Parathyroid adenoma (tissue), 2 donors: Measurements from ENCODE around the gene ATE1.
"Not testable (repeated sequence)": the region's sequence is repeated elsewhere in the genome, so short reads cannot be mapped to it uniquely, and the experiment has no call there.

Experiments used
- H2AFZ ChIP-seq: fragments of 300-600 bp; sonication (generic); one replicate; pipeline ENCODE4 v1.7.0; 2017; ENCODE audit warnings: antibody characterized with exemption, mild to moderate bottlenecking
- H3K27ac ChIP-seq: fragments of 300-600 bp; sonication (generic); one replicate; pipeline ENCODE4 v1.7.0; 2017
- H3K27me3 ChIP-seq: fragments of 300-600 bp; sonication (generic); one replicate; pipeline ENCODE4 v1.7.0; 2017; ENCODE audit warnings: low read length; ENCODE audit not compliant: control insufficient read depth, insufficient read depth
- H3K36me3 ChIP-seq: fragments of 300-600 bp; sonication (generic); one replicate; pipeline ENCODE4 v1.7.0; 2017; ENCODE audit warnings: low read length; ENCODE audit not compliant: control insufficient read depth, insufficient read depth
- H3K4me1 ChIP-seq: fragments of 300-600 bp; sonication (generic); one replicate; pipeline ENCODE4 v1.7.0; 2017; ENCODE audit warnings: control low read depth
- H3K4me2 ChIP-seq: fragments of 300-600 bp; sonication (generic); one replicate; pipeline ENCODE4 v1.7.0; 2017; ENCODE audit warnings: low read length
- H3K4me3 ChIP-seq: fragments of 300-600 bp; sonication (generic); one replicate; pipeline ENCODE4 v1.7.0; 2017; ENCODE audit warnings: low read depth, low read length
- H3K79me2 ChIP-seq: fragments of 300-600 bp; sonication (generic); one replicate; pipeline ENCODE4 v1.7.0; 2017; ENCODE audit warnings: control low read depth
- H3K9ac ChIP-seq: fragments of 300-600 bp; sonication (generic); one replicate; pipeline ENCODE4 v1.7.0; 2017; ENCODE audit warnings: mild to moderate bottlenecking
- H3K9me3 ChIP-seq: fragments of 300-600 bp; sonication (generic); one replicate; pipeline ENCODE4 v1.7.0; 2017; ENCODE audit warnings: low read length; ENCODE audit not compliant: control insufficient read depth
- TF ChIP-seq, protein P1 (sequence below): fragments of 300-600 bp; sonication (generic); IDR thresholded peaks from one replicate; pipeline ENCODE4 v1.7.0; 2017; ENCODE audit warnings: antibody characterized with exemption, mild to moderate bottlenecking
- donor health status: primary hyperparathyroidism.

ATE1 gene

GRCh38 chr10:121772406-121772805 lies 155.4 kb downstream of the ATE1 start:
- no peak overlapping the region for H3K27ac ChIP-seq

GRCh38 chr10:121771966-121772365 lies 155.9 kb downstream of the ATE1 start:
- Histone ChIP-seq H3K36me3 (no peaks in the 10 kb centered on the region), H3K9me3 (peaks cover 1% of the 10 kb centered on the region), H3K4me2 (no peak overlapping the region), H2AFZ (no peak overlapping the region), H3K9ac (no peak overlapping the region), H3K4me3 (no peak overlapping the region), H3K27me3 (no peaks in the 10 kb centered on the region), H3K4me1 (peaks cover 11% of the 10 kb centered on the region), H3K79me2 (no peaks in the 10 kb centered on the region), H3K27ac (no peak overlapping the region)
- TF ChIP-seq, protein P1, sequence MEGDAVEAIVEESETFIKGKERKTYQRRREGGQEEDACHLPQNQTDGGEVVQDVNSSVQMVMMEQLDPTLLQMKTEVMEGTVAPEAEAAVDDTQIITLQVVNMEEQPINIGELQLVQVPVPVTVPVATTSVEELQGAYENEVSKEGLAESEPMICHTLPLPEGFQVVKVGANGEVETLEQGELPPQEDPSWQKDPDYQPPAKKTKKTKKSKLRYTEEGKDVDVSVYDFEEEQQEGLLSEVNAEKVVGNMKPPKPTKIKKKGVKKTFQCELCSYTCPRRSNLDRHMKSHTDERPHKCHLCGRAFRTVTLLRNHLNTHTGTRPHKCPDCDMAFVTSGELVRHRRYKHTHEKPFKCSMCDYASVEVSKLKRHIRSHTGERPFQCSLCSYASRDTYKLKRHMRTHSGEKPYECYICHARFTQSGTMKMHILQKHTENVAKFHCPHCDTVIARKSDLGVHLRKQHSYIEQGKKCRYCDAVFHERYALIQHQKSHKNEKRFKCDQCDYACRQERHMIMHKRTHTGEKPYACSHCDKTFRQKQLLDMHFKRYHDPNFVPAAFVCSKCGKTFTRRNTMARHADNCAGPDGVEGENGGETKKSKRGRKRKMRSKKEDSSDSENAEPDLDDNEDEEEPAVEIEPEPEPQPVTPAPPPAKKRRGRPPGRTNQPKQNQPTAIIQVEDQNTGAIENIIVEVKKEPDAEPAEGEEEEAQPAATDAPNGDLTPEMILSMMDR: no peak

More at GRCh38 chr10:121772406-121772805, 155.4 kb downstream of the ATE1 start:
- H3K79me2 ChIP-seq: no peaks in the 10 kb centered on the region
- no peaks in the 10 kb centered on the region for H3K27me3 ChIP-seq
- no peak overlapping the region for H2AFZ ChIP-seq
- no peak overlapping the region for H3K9ac ChIP-seq
- no peaks in the 10 kb centered on the region for H3K36me3 ChIP-seq
- H3K4me2 ChIP-seq: no peak overlapping the region
- no peaks in the 10 kb centered on the region for H3K9me3 ChIP-seq
- no peak overlapping the region for H3K4me3 ChIP-seq
- peaks cover 11% of the 10 kb centered on the region for H3K4me1 ChIP-seq
- TF ChIP-seq, protein P1: no peak

- TF ChIP-seq, protein P1: no peak
- no peak overlapping the region for H3K9ac ChIP-seq
- H3K4me3 ChIP-seq: peak overlapping the region; percentile 41
- H3K27me3 ChIP-seq: no peaks in the 10 kb centered on the region
- H3K9me3 ChIP-seq: peaks cover 3% of the 10 kb centered on the region
- peak overlapping the region; percentile 18 for H2AFZ ChIP-seq
- H3K4me1 ChIP-seq: peaks cover 22% of the 10 kb centered on the region
- H3K36me3 ChIP-seq: no peaks in the 10 kb centered on the region
- H3K4me2 ChIP-seq: peak overlapping the region; percentile 53
- H3K27ac ChIP-seq: peak overlapping the region; percentile 90
- H3K79me2 ChIP-seq: no peaks in the 10 kb centered on the region
Observed at GRCh38 chr10:121766426-121766825, 161.4 kb downstream of the ATE1 start.

DNA sequence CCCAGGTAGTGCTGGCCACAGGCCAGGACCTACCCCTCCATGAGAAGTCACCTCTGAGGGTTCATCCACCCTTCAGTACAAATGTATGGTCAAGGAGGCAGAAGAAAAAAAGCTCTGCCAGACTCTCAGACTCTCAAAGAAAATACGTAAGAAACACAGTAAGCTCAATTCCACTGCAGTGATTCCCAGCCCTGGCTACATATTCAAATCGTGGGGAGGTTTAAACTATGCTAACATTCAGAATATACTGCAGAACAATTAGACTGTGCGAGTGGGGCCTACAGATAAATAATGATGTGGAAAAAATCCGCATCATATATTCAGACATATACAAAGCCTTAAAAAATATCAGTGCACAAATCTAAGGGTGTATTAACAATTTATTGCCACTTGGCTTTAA lies 162.6 kb downstream of the ATE1 start:
- H3K4me3 ChIP-seq: peak overlapping the region; percentile 41
- H3K4me1 ChIP-seq: peaks cover 32% of the 10 kb centered on the region
- H3K79me2 ChIP-seq: no peaks in the 10 kb centered on the region
- peak overlapping the region; percentile 18 for H2AFZ ChIP-seq
- H3K27ac ChIP-seq: peak overlapping the region; percentile 90
- no peaks in the 10 kb centered on the region for H3K27me3 ChIP-seq
- H3K9me3 ChIP-seq: peaks cover 3% of the 10 kb centered on the region
- H3K36me3 ChIP-seq: no peaks in the 10 kb centered on the region
- no peak overlapping the region for H3K9ac ChIP-seq
- H3K4me2 ChIP-seq: peak overlapping the region; percentile 53
- TF ChIP-seq, protein P1: no peak

DNA sequence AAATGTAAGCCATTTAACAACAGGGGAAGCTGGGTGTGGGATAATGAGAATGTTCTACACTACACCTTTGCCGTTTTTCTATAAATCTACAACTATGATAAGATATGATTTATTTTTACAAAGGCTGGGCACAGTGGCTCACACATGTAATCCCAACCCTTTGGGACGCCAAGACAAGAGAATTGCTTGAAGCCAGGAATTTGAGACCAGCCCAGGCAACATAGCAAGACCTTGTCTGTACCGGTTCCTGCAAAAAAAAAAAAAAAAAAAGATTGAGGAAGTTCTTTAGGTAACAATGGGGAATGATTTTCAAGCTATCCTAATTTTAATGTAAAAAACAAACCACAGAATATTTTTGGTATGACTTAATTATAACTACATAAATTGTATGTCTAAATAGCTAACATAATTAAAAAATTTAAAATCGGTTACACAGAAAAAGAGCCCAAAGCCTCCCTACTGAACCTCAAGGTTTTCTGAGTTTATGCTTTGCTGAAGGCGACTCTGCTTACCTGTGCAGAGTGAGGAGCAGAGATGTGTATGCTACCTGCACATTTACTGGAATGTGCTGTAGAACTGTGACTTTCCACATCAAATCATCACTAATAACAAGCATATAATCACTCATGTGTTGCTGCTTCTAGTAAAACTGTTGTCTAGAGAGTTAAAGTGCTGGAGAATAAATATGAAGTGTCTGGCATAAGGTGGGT lies 163.4 kb downstream of the ATE1 start:
- H3K36me3 ChIP-seq: no peaks in the 10 kb centered on the region
- peak overlapping the region; percentile 18 for H2AFZ ChIP-seq
- H3K27ac ChIP-seq: peak overlapping the region; percentile 90
- H3K4me2 ChIP-seq: peak overlapping the region; percentile 2
- no peak overlapping the region for H3K9ac ChIP-seq
- no peaks in the 10 kb centered on the region for H3K27me3 ChIP-seq
- TF ChIP-seq, protein P1: no peak
- peaks cover 34% of the 10 kb centered on the region for H3K4me1 ChIP-seq
- peaks cover 3% of the 10 kb centered on the region for H3K9me3 ChIP-seq
- no peak overlapping the region for H3K4me3 ChIP-seq
- no peaks in the 10 kb centered on the region for H3K79me2 ChIP-seq

- H3K9ac ChIP-seq, H3K27me3 ChIP-seq, H3K4me3 ChIP-seq, H3K4me2 ChIP-seq, H3K79me2 ChIP-seq, H2AFZ ChIP-seq, H3K36me3 ChIP-seq, H3K9me3 ChIP-seq, H3K27ac ChIP-seq: not testable (repeated sequence)
- H3K4me1 ChIP-seq: peaks cover 18% of the 10 kb centered on the region
Observed at GRCh38 chr10:121757241-121757640, 170.6 kb downstream of the ATE1 start.

- H3K4me3 ChIP-seq, H2AFZ ChIP-seq, H3K4me1 ChIP-seq, H3K4me2 ChIP-seq, H3K27me3 ChIP-seq, H3K9ac ChIP-seq, H3K27ac ChIP-seq, H3K36me3 ChIP-seq, H3K9me3 ChIP-seq, H3K79me2 ChIP-seq: not testable (repeated sequence)
Observed at GRCh38 chr10:121755496-121755895, 172.3 kb downstream of the ATE1 start.
